AG08395 (cell line): ENCODE results near the gene HPCAL1.

Source experiments
- DNase-seq: peaks from one replicate; pipeline ENCODE4 v3.0.0; 2012; ENCODE audit warnings: mixed read lengths, low spot score

HPCAL1 gene

DNA sequence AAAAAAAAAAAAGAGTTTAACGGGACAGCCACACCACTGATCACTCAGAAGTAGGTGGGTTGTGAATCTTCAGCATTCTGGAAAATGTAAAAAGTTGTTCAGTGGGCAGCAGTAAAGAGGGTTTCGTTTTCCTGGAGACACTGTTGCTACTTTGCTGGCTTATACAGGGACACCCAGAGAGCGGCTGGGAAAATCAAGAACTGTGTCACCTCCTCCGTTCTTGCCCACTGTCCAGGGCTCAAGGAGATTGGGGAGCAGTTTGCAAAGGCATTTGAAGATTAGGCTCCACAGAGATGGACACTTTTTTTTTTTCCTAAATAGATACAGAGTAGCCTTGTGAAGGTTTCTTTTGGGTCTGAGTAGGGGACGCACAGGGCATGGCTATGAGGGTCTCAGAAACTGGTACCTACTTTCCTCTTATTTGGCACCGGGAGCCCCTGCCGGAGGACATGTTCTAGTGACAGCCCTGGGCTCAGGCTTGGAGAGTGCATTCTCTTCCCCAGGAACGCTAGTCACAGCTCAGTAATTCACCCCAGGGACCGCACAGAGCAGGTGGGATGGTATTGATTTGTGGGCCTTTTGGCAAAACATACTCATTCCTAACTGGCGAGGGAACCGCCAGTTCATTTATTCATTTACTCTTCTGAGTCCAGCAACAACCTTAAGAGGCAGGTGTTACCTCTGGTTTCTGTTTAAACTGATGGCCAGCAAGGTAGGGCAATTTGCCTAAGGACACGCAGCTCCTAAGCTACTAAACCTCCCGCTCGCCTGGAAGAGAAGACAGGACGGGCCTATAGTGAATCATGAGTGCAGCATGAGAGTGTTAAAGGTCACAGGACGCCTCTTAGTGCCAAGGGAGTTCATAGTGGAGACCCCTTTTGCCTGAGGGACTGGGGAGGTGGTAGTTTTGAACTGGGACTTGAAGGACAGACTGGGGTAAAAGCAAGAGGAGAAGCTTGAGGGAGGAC, 53.1 kb downstream of the HPCAL1 start:
- no peak for DNase-seq

DNA sequence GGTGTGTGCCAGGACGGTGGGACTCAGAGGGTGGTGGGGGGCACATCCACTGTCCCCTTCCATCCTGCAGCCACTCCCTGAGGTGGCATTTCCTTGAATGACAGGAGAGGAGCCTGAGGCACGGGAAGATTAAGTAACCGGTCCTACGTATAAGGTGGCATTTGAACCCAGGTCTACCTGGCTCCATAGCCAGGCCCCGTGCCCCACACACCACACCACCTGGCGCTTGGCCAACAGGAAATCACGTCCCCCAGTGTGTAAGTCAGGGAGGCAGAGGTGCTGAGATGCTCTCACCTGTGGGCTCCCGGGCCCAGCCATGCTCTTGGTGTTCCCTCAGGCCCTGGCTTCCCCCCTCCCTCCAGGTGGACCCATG, 53.7 kb downstream of the HPCAL1 start:
- DNase-seq: no peak

DNA sequence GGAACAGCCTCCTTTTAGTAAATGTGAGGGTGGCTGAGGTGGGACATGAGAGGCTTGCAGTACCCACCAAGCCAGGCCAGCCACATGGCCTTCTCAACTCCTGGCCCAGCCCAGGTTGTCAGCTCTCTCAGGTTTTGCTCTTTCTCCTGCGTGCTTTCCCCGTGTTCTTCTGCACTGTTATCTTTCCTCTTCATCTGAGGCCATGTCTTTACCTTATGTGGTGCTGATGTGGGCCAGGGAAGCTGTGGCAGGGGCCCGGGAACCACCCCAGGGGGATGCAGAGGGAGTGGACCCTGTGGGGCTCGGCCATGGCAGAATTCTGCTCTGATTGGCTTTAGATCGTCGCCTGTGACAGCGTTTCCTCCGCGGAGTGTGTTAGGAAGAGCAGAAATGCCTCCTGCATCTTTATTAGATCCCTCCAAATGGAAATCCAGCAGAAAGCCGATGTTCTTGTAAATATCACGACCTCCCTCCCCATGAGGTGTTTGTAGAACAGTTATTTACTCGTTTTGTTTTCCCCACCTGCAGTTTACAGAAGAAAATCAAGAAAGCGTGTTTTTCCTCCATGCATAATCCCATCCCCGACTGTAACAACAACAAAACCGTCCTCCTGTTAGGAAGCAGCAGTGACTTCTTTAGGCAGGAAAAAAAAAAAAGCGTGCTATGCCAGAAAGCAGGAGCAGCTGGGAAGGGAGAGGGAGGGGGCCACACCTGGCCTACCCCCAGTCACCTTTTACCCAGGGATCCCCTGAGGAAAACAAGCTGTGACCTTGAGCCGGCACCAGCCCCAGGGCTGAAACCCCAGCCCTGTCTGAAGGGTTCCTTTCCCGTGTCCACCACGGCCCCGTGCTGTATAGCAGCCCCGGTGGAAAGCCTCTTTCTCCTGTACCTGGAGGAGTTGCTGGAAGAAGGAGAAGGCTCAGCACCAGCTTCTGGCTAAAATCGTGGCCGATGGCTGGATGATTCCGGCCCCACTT, 54.8 kb downstream of the HPCAL1 start:
- DNase-seq: no peak

GRCh38 chr2:10359246-10359645, 56.5 kb downstream of the HPCAL1 start:
- DNase-seq: no peak

DNA sequence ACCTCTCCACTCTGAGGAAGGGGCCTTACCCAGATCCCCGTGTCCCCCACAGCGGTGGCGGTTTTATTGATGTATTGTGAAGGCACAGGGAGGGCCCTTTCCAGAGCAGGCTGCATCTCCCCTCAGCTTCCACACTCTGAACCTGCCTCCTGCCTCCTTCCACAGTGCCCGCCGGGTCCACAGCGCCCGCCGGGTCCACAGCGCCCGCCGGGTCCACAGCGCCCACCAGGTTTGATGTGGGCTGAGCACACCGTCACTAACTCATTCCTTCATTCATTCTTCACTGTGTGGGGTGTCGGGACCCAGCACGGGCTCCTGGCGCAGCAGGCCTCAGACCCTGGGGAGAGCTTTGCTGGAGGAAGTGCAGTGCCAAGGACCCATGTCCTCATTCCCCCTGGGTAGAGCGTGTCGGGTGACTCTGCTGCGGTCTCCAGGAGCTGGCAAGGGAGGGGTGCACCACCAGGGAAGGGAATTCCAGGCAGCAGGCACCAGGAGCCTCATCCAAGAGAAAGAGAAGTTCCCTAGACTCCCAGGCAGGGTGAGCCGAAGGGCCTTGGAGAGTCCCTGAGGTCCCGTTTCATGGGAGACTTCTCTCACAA, 57.1 kb downstream of the HPCAL1 start:
- no peak for DNase-seq

DNA sequence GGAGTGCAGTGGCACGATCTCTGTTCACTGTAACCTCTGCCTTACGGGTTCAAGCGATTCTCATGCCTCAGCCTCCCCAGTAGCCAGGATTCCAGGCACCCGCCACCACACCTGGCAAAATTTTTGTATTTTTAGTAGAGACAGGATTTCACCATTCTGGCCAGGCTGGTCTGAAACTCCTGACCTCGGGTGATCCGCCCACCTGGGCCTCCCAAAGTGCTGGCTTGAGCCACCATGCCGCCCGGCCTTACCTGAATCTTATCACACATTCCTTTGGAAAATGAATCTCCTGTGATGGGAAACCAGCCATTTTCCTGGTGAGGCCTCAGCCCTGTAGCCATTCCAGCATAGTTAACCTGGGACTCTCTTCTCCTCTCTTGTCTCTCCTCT, 57.8 kb downstream of the HPCAL1 start:
- no peak for DNase-seq

GRCh38 chr2:10360850-10361588, 58.3 kb downstream of the HPCAL1 start:
- no peak for DNase-seq

DNA sequence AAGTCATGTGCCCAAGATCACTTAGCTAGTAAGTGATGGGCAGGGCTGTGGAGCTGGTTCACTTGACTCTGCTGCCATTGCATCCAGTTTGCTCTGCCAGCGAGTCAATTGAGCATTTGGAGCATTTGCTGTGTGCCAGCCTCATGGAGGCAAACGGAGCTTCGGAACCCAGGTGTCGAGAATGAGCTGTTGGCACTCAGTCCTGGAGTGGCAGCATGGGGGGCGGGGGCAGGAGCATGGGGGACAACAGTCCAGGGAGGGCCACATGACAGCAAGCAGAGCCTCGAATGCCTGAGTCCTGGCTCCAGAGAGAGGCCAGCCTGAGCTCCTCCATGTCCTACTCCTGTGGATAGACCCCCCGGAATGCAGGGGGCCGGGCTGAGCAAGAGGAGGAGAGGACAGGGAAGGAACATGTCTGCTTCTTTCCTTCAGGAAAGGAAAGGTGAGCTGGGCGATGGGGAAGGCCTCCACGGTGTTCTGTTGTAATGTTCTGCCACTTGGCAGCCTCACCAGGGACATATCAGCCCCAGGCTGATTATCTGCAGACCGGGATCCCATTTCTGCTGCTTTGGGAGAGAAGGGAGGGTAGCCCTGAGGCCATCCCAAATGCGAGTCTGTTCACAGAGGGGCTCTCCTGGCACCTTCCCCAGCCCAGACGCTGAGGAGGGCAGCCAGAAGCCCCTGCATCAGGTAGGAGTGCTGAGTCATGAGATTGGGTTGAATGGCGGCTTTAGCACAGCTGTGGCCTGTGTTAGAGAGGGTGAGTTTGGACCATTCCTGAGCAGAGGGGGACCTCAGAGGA, 59.6 kb downstream of the HPCAL1 start:
- no peak for DNase-seq

GRCh38 chr2:10362898-10363454, 60.3 kb downstream of the HPCAL1 start:
- no peak for DNase-seq

- DNase-seq: no peak
Observed at GRCh38 chr2:10363861-10364610, 61.3 kb downstream of the HPCAL1 start.

- DNase-seq: no peak
Observed at GRCh38 chr2:10365412-10365811, 62.7 kb downstream of the HPCAL1 start.

DNA sequence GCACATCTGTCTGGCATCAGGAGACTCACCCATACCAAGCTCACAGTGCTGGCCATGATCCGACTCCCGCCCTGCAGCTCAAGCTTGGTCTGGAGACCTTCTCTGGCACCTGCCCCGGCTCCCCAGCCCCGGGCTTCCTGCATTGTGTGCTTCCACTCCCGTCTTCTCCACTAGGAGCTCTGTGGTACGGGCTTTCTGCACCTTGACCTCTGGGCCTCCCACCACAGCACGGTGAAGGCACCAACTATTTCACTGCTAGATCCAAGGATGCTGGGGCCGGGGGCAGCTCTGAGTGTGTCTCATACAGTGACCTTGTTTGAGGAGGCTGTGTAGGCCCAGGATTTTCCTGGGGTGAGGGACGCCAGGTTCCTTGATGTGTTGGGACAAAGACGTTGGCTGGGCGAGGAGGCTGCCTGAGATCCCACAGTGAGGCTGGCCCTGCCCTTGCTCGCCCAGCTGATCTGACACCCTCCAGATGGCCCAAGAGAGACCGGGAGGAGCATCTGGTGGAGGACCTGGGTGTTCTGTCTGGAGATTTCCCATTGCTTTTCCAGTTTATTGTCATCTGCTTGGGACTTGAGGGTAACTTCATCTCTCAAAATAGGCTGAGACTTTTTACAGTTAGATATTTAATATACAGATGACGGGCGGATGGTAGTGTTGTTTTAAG, 64.0 kb downstream of the HPCAL1 start:
- DNase-seq: no peak

GRCh38 chr2:10367472-10368439, 65.1 kb downstream of the HPCAL1 start:
- no peak for DNase-seq

DNA sequence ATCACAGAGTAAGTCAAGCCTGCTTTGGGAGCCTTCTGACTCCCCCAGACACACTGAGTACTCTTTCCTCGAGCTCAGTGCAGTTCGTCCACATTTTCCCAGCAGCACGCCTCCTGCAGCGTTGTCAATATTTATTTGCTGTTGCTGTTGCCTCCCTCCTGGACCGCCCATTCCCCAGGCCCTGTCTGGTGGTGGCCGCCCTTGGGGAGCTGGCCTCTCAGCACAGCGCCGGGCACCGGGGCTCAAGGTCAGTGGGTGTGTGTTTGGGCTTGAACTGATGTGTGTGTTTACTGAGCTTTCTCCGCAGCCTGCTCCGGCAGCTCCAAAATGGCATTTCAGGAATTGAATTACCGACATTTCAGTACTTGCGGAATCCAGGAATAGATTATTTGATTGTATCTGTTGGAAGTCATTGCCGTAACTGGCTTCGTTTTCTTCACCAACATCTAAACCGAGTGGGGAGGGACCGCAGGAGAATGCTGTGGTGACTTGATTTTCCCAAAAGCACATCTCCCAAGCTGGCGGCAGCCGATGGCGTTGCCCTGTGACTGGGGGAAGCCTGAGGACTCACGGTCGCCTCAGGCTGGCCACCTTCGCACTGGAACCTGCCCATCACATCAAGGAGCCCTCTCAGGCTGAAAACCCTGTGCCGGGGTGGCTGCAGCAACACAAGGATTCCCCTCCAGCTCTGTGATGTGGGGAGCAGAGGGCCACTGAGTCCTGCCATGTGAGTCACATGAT, 66.0 kb downstream of the HPCAL1 start:
- DNase-seq: no peak

- no peak for DNase-seq
Observed at GRCh38 chr2:10369269-10370255, 66.9 kb downstream of the HPCAL1 start.

DNA sequence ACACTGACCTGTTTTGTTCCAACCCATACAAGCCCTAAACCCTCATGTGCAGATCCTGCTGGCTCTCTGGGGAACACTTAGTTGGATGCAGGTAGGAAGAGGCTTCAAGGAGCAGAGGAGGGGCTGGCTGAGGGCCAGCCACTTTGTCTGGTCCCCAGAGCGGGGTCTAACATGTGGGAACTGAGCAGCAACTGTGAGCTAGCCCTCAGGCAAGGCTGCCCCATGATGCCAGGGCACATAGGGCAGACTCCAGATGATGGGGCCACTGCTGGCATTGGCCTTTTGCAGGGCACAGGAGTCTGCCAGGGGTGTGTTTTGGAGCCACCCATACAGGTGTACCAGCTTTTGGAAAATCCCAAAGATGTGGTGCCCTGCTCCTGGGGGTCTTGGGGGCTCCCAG, 67.7 kb downstream of the HPCAL1 start:
- no peak for DNase-seq
